ENCODE results near the gene PRKCZ.
"Not testable (repeated sequence)": the region's sequence is repeated elsewhere in the genome, so short reads cannot be mapped to it uniquely, and the experiment has no call there.

PRKCZ gene

DNA sequence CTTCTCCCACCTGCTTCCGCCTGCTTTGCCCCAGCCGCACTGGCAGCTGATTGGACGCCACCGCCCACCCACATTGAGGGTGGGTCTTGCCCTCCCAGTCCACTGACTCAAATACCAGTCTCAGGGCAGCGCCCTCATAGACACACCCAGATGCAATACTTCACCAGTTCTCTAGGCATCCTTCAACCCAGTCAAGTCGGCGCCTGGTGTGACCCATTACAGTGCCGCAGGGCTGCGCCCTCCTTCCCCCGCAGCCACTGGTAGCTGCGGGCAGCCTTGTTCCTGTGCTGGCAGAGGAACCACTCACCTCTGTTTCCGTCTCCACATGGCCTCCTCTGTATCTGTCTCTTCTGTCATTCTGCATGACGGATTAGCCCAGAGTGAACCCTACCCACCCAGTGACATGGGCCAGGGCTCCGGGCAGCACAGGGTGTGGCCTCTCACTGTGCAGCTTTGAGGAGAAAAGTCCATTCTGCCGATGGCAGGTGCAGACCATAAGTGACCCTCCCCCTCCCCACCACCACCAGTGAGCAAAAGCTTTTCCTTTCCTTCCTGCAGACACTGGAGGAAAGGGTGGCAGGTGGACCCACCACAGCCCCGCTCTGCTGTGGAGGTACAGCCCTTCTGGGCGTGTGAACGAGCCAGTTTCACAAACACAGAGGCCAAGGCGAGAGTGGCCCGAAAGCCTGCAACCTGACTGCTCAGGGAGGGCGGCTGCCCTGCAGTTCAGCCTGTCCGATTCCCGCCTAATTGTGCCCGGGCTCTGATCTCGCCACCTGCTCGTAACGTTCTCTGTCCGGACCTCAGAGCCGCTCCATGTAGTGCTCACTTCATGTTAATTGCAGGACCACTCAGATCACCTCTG is 87.3 kb downstream of the PRKCZ start:
- no peak for DNase-seq

DNA sequence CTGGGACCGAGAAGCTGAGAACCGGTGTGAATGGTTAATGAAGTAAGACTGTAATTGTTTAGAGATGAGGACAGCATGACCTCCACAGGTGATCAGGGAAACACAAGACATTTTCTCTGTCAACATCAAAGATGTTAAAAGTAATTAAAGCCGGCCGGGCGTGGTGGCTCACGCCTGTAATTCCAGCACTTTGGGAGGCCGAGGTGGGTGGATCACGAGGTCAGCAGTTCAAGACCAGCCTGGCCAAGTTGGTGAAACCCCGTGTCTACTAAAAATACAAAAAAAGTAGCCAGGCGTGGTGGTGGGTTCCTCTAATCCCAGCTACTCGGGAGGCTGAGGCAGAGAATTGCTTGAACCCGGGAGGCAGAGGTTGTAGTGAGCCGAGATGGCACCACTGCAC is 88.9 kb downstream of the PRKCZ start:
- DNase-seq: not testable (repeated sequence)

DNA sequence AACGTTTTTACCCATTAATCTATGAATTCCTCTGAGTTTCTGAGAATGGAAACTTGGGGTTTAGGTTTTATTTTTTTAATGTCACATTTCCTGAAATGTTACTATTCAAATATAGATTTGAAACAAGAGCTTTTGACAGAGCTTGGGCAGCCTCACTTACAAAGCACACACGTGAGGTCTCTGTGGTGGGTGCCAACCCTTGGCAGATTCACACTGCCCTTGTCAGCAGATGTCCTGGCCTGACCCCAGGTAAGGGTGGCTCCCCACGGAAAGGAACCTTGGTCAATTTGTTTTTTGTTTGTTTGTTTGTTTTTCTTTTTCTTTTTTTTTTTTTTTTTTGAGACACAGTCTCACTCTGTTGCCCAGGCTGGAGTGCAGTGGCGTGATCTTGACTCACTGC is 90.8 kb downstream of the PRKCZ start:
- DNase-seq: no peak

DNA sequence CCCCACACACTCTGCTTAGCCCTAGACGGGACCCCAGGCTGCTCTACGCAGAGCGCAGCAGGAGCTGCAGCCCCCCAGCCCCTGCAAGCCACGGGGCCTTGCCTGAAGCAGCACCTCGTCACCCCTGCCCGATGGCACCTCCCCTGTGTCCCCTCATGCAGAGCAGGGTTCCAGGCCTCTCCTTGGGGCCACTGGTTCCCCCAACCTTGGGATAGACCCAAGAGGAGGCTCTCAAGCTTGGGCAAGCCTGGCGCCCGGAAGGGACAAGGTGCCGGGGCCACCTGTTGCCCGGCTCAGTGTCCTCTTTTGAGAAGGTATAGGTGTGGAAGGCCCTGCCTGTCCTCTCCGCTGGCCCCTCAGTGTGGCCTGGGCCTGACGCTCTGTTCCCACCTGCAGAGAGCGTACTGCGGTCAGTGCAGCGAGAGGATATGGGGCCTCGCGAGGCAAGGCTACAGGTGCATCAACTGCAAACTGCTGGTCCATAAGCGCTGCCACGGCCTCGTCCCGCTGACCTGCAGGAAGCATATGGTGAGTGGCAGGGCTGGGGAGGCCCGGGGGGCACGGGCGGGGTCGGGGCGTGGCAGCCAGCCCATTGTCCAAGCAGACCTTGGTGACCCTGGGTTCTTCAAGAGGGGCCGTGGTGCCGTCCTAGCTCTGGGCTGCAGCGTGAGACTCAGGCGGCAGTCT is 93.7 kb downstream of the PRKCZ start:
- DNase-seq: no peak

DNA sequence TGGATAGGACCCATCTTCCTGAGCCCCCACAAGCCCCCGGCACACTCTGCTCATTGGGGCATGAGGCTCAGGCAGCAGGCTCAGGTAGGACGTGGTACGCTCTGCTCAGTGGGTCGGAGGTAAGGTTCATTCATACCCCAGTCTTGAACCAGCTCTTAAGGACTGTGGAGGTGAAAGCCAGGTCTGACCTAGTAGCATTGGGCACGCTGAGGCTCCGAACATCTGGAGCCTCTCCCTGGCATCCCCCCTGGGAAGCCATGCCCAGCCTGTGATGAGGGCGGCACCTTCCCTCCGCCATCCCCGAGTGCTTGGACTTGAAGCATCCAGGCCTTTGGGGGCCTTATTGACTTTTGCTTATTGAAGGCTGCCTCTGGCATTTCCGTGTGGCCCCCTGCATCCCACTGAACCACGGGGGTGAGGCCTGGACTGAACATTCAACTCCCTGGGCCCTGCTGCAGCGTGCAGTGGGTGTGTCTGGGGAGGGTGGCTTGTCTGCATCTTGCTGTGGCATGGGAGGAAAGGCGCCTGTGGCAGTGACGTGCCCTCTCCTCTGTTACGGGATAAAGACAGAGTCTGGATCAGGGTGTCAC is 94.4 kb downstream of the PRKCZ start:
- no peak for DNase-seq

DNA sequence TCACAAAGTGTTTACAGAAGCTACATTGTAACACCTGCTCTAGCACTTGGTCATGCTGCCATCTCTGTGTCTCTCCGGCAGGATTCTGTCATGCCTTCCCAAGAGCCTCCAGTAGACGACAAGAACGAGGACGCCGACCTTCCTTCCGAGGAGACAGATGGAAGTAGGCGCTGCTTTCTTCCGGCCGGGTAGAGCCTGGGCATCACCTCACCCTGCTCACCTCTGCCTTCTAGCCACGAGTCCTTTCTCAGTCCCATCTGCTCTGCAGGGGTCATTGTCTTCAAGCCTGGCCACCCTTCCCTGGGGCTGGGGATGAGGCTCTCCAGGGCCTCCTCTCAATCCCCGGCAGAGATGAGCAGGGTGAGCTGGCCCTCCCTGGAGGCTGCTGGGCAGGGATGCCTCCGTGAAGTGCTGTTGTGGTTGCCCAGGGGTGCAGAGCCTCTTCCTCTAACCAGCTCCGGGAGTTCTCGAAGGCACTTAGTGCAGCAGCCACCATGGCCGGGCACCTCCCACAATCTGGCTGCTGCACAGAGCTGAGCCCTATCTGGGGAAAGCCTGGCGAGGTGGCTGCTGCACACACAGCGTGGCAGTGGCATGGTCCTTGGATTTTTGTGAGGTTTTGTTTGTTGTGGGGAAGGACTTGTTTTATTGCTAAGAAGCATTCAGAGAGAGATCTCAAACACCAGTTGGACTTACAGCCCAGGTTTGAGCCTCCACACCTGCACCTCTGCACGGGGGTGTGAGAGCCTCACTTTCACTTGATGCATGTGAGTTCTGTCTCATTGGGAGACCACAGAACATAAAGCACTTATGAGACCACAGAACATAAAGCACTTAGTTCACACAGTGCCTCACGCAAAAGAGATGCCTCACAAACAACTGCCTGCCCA is 96.0 kb downstream of the PRKCZ start:
- no peak for DNase-seq

DNA sequence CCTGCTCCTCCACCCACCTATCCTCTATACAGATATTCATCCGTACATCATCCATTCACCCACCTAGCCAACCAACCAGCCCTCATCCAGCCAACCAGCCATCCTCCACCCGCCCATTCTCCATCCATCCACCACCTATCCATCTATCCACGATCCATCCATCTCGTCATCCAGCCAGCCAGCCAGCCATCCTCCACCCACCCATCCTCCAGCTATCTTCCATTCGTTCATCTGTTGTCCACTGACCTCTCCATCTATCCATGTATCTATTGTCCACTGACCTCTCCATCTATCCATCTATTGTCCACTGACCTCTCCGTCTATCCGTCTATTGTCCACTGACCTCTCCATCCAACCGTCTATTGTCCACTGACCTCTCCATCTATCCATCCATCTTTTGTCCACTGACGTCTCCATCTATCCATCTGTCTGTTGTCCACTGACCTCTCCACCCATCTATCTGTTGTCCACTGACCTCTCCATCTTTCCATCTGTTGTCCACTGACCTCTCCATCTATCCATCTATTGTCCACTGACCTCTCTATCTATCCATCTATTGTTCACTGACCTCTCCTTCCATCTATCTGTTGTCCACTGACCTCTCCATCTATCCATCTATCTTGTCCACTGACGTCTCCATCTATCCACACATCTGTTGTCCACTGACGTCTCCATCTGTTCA is 96.8 kb downstream of the PRKCZ start:
- DNase-seq: no peak

DNA sequence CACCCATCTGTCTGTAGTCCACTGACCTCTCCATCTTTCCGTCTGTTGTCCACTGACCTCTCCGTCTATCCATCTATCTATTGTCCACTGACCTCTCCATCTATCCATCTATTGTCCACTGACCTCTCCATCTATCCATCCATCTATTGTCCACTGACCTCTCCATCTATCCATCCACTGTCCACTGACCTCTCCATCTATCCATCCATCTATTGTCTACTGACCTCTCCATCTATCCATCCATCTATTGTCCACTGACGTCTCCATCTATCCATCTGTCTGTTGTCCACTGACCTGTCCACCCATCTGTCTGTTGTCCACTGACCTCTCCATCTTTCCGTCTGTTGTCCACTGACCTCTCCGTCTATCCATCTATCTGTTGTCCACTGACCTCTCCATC is 97.7 kb downstream of the PRKCZ start:
- DNase-seq: not testable (repeated sequence)

DNA sequence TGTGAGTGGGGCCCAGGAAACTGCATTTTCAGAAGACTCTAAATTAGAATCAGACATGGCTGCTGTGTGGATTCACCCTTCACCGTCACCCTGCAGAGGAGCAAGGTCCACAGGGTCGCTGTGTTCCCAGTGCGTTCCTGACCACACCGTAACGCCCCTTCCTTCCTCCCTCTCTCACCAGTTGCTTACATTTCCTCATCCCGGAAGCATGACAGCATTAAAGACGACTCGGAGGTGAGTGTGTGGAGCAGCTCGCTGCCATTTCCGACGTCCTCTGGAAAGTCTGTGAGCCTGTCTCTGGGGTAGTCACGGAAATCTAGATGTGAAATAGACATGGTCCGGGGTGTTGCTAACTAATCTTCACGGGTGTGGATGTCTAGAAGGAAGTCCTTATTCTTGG is 98.5 kb downstream of the PRKCZ start:
- DNase-seq: peak; percentile 82

DNA sequence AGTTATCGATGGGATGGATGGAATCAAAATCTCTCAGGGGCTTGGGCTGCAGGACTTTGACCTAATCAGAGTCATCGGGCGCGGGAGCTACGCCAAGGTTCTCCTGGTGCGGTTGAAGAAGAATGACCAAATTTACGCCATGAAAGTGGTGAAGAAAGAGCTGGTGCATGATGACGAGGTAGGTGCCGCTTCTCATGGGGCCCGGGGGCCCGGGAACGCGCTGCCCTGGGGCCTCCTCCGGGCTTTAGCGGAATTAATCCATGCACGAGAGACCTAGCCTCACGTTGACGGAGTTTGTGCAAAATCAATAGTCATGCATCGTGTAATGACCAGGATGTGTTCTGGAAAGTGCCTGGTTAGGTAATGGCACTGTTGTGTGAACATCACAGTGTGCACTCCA is 100.6 kb downstream of the PRKCZ start:
- DNase-seq: no peak

DNA sequence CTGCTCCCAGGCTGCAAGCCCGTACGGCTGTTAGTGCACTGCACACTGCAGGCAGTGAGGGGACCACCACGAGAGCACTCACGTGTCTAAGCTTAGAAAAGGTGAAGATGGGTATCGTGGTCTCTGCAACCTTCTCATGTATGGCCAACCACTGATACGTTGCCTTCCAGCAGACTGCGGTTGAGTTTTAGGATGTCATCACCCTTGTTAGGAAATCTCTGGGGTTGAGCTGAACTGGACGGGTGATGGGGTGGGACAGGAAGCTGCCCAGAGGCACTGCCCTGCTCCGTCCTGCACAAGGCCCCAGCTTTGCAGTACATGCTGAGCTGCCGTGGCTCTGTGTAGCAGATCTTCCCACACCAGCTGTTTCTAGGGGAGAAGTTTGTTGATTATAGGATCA is 101.0 kb downstream of the PRKCZ start:
- no peak for DNase-seq

DNA sequence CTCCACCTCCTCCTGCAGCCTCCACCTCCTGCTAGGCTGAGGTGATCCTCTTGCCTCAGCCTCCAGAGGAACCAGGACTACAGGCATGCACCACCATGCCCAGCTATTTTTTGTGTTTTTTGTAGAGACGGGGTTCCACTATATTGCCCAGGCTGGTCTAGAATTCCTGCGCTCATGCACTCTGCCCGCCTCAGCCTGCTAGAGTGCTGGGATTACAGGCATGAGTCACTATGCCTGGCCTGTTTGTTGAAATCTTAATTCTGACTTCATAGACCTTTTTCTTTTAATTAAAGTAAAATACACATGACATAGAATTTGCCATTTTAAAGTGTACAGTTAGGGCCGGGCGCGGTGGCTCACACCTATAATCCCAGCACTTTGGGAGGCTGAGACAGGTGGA is 101.7 kb downstream of the PRKCZ start:
- no peak for DNase-seq

DNA sequence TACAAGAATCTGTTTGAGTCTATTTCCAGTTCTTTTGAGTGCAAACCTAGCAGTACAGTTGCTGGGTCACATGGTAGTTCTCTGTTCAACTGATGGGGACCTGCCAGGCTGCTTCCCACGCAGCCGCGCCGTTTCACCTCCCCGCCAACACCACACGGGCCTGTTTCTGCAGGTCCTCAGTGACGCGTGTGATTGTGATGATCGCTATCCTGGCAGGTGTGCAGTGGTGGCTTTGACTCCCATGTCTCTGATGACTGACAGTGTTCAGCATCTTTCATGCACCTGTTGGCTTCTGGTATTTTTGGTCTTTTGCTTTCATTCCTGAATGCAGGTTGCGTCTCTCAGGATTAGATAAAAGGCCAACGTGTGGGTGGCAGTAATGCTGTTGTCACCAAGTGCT is 102.7 kb downstream of the PRKCZ start:
- DNase-seq: no peak

DNA sequence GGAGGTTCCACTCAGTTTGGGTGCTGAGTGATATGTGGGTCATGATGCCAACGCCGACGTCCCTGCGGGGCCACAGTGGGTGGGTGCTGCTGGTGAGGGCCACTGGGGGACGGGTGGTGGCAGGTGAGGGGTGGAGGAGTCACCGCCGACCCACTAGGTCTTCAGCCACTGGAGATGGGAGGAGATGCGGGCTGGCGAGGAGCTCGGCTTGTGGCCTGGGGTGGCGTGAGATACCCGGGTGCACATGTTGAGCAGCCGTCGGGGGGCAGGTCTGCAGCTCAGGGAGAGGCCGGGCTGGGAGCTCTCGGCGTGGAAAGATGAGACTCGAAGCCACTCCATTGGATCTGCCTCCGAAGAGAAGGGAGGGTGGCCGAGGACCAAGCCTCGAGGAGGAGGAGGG is 103.8 kb downstream of the PRKCZ start:
- no peak for DNase-seq

DNA sequence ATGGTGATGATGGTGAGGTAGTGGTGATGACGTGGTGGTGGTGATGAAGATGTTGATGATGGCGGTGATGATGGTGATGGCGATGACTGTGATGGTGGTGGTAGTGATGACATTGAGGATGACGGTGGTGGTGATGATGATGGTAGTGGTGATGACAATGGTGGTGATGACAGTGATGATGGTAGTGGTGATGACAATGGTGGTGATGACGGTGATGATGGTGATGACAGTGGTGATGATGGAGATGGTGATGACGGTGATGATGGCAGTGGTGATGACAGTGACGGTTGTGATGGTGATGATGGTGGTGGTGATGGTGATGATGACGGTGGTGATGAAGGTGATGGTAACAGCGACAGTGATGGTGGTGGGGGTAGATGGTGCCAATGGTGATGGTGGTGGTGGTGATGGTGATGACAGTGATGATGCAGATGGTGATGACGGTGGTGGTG is 105.0 kb downstream of the PRKCZ start:
- no peak for DNase-seq

DNA sequence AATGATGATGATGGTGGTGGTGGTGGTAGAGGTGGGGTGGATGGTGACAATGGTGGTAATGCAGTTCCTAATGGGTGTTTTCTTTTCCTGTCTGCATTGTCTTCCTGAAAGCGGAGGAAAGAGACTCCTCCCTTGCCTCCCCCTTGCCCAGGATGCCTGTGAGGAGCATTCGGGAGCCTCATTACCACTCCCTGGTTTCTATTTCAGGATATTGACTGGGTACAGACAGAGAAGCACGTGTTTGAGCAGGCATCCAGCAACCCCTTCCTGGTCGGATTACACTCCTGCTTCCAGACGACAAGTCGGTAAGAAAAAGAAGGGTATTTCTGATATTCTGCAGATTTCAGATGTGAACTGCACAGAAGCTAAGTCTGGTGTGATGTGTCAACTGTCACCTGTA is 105.6 kb downstream of the PRKCZ start:
- DNase-seq: no peak

DNA sequence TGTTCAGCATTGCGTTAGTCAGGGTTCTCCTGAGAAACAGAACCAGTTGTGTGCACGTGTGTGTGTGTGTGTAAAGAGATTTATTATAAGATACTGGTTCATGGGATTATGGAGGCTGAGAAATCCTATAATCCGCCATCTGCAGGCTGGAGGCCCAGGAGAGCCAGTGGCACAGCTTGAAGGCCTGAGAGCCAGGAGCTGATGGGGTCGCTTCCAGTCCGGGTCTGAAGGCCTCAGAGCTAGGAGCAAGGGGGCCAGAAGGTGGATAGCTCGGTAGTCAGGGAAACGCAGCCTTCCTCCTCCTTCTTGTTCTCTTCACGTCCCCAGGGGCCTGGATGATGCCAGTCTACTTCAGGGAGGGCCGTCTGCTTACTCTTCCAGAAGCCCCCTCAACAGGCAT is 106.7 kb downstream of the PRKCZ start:
- DNase-seq: no peak

DNA sequence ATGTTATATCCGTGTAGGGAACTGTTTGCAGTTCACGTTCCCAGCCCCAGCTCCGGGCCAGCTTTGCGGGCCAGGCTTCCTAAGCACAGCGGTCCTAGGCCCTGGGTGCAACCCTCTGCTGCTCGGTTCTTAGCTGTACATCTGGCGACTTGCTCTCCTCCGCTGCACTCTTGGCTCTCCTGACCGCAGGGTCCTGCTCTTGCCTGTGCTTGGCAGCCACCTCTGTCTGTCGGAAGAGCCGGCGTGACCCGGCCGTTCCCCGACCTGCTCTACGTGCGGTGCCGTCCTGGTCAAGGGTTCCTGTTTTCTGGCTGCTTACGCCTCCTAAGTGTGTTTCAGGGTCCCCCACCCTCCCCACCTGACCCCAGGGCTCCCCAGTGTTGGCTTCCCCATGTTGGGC is 107.6 kb downstream of the PRKCZ start:
- DNase-seq: no peak

DNA sequence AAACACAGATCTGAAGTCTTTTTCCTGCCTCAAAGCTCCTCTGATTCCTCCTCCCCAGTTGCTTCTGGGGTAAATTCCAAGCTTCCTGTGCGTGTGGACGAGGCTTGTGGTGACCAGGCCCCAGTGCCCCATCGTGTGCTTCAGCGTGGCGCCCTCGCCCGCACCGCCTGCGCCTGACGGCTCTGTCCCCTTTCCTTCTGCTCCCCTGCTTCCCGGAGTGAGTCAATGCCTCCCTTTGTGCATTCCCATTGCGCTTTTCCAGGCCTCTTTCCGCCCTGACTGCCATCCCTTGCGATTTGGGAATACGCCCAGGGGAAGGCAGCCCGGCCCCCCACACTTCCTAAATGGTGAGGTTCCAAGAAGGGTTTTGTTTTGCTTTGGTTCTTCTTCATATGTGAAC is 108.1 kb downstream of the PRKCZ start:
- no peak for DNase-seq

DNA sequence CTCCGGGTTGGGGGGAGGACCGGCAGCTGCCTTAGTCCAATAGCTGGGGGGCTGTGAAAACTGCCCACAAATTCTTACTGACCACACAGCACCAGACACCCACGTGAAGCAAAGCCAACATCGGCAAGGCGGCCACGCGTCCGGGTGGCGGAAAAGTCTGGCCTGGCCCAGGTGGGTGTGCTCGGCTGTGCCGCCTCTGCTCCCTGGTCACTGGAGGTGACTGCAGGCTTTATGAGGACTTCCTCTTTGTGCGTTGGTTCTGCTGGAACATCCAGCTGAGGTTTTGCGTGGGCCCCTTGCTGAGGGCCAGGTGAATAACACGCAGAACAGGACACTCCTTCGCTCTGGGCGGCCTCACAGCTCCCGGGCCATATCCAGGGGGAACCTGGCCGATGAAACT is 108.9 kb downstream of the PRKCZ start:
- DNase-seq: no peak

DNA sequence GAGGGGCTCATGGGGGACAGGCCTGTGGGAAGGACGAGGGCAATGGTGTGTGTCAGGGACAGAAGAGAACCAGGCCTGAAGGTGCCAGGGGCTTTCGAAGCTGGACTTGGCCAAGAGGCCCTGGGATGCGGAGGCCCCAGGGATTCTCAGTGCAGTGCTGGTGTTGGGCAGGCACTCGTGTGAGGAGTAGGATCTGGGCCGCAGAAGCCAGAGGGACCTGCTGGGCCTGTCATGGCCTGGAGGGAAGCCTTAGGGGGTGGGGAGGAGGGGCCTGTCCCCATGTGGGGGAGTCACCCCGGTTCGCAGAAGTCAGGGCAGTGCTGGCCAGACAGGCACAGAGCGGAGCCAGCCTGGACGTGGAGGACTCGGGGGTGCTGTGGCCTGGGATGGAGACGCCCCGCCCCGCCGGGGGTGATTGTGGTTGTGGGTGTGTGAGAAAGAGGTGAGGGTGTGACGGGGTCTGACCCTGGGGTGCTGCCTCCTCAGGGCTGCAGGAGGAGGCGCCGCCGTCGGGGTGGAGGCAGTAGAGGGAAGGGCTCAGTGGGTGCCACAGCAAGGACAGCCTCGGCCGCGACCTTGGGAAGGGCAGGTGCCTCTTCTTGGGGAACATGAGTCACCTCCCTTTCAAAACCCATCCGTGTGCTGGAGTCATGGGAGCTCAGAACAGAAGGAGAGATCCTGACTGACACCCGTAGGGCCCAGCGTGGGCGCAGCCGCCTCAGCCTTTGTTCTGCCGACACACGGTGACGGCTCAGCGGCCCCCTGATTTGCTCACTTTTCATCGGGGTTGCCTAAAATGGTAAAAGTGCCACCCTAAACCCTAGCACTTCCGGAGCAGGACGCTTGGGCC is 110.5 kb downstream of the PRKCZ start:
- no peak for DNase-seq

Measured in CD4-positive, alpha-beta T cell treated with Interleukin-21 for 1 hour (primary cell).